Stimulated activated CD4-positive, alpha-beta T cell treated with anti-CD3 and anti-CD28 coated beads, Interleukin-1b, Interleukin-23, amount 100 ng/mL, for 4 hours (primary cell): Measurements from ENCODE around the gene MICAL2.
"Not testable (repeated sequence)": the region's sequence is repeated elsewhere in the genome, so short reads cannot be mapped to it uniquely, and the experiment has no call there.

ENCODE experiments used
- DNase-seq, 2 donors: peaks; one replicate each; pipeline ENCODE4 v3.0.0-alpha.2; 2020; ENCODE audit warnings: low read depth in 2 of 2

The MICAL2 gene

GRCh38 chr11:12135185-12135584 lies 24.8 kb downstream of the MICAL2 start:
- no peak for DNase-seq

GRCh38 chr11:12137005-12137690 lies 26.8 kb downstream of the MICAL2 start:
- no peak for DNase-seq

GRCh38 chr11:12137938-12138731 lies 27.7 kb downstream of the MICAL2 start:
- no peak for DNase-seq

- no peak for DNase-seq
Measured at GRCh38 chr11:12139144-12139881, 28.9 kb downstream of the MICAL2 start.

- DNase-seq = no peak
Measured at GRCh38 chr11:12140186-12140793, 29.9 kb downstream of the MICAL2 start.

GRCh38 chr11:12141283-12141682 lies 30.9 kb downstream of the MICAL2 start:
- no peak for DNase-seq

- DNase-seq = no peak
Measured at GRCh38 chr11:12142176-12142575, 31.8 kb downstream of the MICAL2 start.

GRCh38 chr11:12142909-12143308 lies 32.5 kb downstream of the MICAL2 start:
- no peak for DNase-seq

- no peak for DNase-seq
Measured at GRCh38 chr11:12143461-12144258, 33.3 kb downstream of the MICAL2 start.

GRCh38 chr11:12144330-12145174 lies 34.2 kb downstream of the MICAL2 start:
- no peak for DNase-seq

GRCh38 chr11:12146678-12147077 lies 36.3 kb downstream of the MICAL2 start:
- DNase-seq = not testable (repeated sequence)

GRCh38 chr11:12147827-12148226 lies 37.4 kb downstream of the MICAL2 start:
- DNase-seq = no peak

- DNase-seq = no peak
Measured at GRCh38 chr11:12148466-12148865, 38.1 kb downstream of the MICAL2 start.

- no peak for DNase-seq
Measured at GRCh38 chr11:12148882-12149281, 38.5 kb downstream of the MICAL2 start.

GRCh38 chr11:12149672-12150225 lies 39.4 kb downstream of the MICAL2 start:
- no peak for DNase-seq

- DNase-seq = no peak
Measured at GRCh38 chr11:12150831-12151382, 40.5 kb downstream of the MICAL2 start.

- no peak for DNase-seq
Measured at GRCh38 chr11:12152321-12152720, 41.9 kb downstream of the MICAL2 start.

- no peak for DNase-seq
Measured at GRCh38 chr11:12154871-12155668, 44.7 kb downstream of the MICAL2 start.

GRCh38 chr11:12155696-12156095 lies 45.3 kb downstream of the MICAL2 start:
- DNase-seq = no peak
